GM18520 (cell line): ENCODE data around the gene SERPINA9.
"Not testable (repeated sequence)": the region's sequence is repeated elsewhere in the genome, so short reads cannot be mapped to it uniquely, and the experiment has no call there.

Experiments
- ATAC-seq: cut with Tn5 transposase; IDR thresholded peaks from one replicate; pipeline ENCODE4 v1.9.1; 2021; ENCODE audit not compliant: unreplicated experiment

Gene SERPINA9

GRCh38 chr14:94486883-94487282 is 10.9 kb upstream of the SERPINA9 start:
- no peak for ATAC-seq

- no peak for ATAC-seq
Measured at GRCh38 chr14:94485944-94486841, 10.2 kb upstream of the SERPINA9 start.

GRCh38 chr14:94484481-94484880 is 8.5 kb upstream of the SERPINA9 start:
- ATAC-seq: no peak

GRCh38 chr14:94483729-94484275 is 7.8 kb upstream of the SERPINA9 start:
- ATAC-seq: no peak

GRCh38 chr14:94483071-94483451 is 7.1 kb upstream of the SERPINA9 start:
- ATAC-seq: peak; percentile 62

GRCh38 chr14:94482132-94483070 is 6.4 kb upstream of the SERPINA9 start:
- not testable (repeated sequence) for ATAC-seq

- peak; percentile 54 for ATAC-seq
Measured at GRCh38 chr14:94481468-94482131, 5.6 kb upstream of the SERPINA9 start.

DNA sequence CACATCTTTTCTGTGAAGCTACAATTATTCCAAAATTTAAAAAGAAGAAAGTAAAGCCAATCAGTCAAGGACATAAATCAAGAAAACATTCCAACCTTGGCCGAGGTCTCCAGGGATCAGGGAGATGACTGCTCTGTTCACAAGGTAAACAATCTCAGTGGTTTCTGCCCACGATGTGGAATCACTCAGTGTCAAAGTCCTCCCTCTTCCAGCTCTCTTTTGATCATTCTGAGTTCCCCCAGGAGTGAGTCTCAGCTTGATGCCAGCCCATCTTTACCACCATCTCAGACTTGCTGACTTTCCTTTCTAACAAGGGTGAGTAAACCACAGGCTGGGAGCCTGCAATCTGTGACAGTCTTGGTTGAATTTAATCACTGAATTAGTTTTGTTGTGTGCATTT is 4.8 kb upstream of the SERPINA9 start:
- ATAC-seq: no peak

DNA sequence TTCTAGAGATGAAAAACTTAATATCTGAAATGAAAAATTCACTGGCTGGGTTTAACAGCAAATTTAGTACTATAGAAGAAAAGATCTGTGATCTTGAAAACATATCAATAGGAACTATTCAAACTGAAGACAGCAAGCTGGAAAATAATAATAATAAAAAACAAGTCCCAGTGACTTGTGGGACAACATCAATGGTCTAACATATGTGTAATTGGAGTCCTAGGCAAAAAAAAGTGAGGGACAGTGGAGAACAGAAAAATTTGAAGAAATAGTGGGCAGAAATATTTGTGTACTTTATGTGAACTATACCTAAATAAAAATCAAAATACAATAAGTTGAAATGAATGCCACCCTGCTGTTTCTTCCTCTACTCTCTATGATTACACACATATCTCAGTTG is 2.4 kb upstream of the SERPINA9 start:
- no peak for ATAC-seq

DNA sequence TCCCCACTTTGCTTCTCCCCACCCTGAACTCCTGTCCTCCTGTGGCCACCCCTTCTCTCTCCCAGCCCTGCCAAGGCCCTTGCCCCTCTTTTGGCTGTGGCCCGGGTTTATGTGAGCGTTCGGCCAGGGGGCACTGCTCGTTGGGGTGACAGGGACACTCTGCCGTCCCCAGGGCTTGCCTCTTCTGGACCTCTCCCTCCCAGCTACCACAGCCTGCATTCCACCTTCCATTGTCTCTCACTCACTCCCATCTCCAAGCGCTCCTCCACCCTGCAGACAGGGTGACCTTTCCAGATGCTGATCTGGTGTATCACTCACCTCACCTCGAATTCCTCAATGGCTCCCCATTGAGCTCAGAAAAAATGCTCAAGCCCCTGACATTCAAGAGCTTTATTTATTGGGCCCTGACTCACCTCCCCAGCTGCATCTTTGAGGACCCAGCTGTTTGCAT is 1.4 kb downstream of the SERPINA9 start:
- ATAC-seq: no peak

DNA sequence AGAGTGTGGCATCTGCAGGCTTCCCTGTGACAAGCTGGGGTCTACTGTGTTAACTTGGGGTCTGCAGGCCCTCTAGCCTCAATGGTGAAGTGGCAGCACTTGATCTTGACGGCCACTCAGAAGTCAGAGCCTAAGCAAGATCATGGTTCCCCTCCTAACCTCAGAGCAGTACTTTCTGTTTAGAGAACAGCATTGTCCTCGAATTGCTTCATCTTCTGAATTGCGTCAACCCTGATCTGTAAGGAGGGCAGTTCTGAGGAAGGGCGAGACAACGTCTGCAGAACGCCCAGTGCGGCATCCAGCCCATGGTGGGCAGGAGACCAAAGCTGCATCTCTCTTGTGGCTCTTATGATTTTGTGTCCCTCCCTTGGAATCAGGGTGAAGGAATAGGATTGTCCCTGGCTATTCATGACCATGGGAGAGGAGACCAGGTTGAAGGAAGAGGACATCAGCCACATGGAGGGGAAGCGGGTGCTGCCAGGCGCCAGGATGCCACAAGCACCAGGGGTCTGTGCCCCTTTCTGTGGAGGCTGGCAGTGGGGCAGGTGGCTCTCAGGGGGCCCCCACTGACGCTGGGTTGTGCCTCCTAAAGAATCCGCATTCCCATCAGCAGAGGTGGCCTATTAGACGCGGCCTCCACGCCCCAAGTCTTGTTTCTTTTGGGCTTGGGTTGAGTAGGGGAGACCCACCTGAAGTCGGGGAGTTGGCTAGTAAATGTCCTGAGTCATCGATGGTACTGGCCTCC is 2.2 kb downstream of the SERPINA9 start:
- ATAC-seq: no peak

- no peak for ATAC-seq
Measured at GRCh38 chr14:94472842-94473241, 3.2 kb downstream of the SERPINA9 start.

GRCh38 chr14:94471045-94471444 is 5.0 kb downstream of the SERPINA9 start:
- ATAC-seq: no peak

GRCh38 chr14:94470311-94470710 is 5.7 kb downstream of the SERPINA9 start:
- ATAC-seq: no peak

DNA sequence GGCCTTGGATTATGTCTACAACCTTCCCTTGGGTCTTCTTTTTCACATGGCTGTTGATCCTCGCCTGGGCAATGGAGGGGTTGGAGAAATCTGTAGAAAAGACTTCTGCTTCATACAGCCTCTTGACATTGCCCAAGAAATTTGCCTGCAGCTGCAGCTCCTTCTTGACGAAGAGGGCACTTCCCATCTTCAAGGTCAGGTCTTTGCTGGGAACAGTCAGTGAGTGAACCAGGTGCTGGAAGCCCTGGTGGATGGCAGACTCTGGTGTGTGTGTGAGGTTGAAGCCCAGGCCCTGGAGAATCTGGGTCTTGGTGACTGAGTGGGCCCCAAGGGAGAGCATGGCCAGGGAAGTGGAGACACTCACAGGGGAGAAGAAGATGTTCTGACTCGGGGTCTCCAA is 6.7 kb downstream of the SERPINA9 start:
- ATAC-seq: no peak

- no peak for ATAC-seq
Measured at GRCh38 chr14:94467728-94468520, 8.1 kb downstream of the SERPINA9 start.

GRCh38 chr14:94466706-94467370 is 9.2 kb downstream of the SERPINA9 start:
- no peak for ATAC-seq

DNA sequence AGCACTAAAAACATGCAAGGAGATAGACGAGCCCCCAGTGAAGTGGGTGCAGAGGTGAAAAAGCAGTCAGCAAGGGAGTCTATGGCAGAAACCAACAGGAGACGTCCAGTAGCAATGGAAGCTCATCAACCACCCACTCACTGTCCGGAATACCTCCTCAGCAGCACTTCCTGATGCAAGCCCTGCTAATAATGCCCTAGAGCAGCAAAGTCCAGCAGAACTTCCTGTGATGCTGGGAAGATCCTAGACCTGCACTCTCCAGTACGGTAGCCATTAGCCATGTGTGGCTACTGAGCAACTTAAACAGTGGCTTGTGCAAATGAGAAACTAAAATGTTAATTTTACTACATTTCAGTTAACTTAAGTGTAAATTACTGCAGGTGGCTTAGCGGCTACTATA is 11.0 kb downstream of the SERPINA9 start:
- ATAC-seq: no peak

GRCh38 chr14:94464290-94464689 is 11.7 kb downstream of the SERPINA9 start:
- ATAC-seq: no peak
